Left kidney (tissue), 8 donors: Measurements from ENCODE around the gene ZBTB3. TPM values are rescaled to one million over a fixed set of nuclear protein-coding genes. Genes with fewer than 3 reads are reported as not detected.
"Not testable (repeated sequence)": the region's sequence is repeated elsewhere in the genome, so short reads cannot be mapped to it uniquely, and the experiment has no call there.

Source experiments
- DNase-seq: peaks from one replicate; pipeline ENCODE4 v3.0.0-alpha.2; 2013
- long read RNA-seq, 8 donors: transcript quantifications; one replicate each; lab custom pipeline, GENCODE V29; 2026
- polyA plus RNA-seq: library from polyadenylated mRNA; unstranded; fragments of 120-200 nt; gene quantifications from one replicate; pipeline ENCODE4 v1.2.1, GENCODE V29; 2013; ENCODE audit not compliant: insufficient read length

The ZBTB3 gene
- 8.1 TPM for polyA plus RNA-seq
- long read RNA-seq, donor 1, transcript ZBTB3-201 (2 exons, 2,978 nt), result major isoform, 5 of 5 reads
- long read RNA-seq, donor 1, partial matches to known transcripts, result 0 of 5 reads
- long read RNA-seq, donor 1, other reads (novel, unspliced or antisense), result 0 of 5 reads
- long read RNA-seq, donor 2, transcript ZBTB3-201 (2 exons, 2,978 nt), result major isoform, 5 of 5 reads
- long read RNA-seq, donor 2, partial matches to known transcripts, result 0 of 5 reads
- long read RNA-seq, donor 2, other reads (novel, unspliced or antisense), result 0 of 5 reads
- long read RNA-seq, donor 3, partial matches to known transcripts, result 0 of 3 reads
- long read RNA-seq, donor 3, other reads (novel, unspliced or antisense), result 0 of 3 reads
- long read RNA-seq, donor 4, result 0 reads
- long read RNA-seq, donor 5, partial matches to known transcripts, result 0 of 3 reads
- long read RNA-seq, donor 5, other reads (novel, unspliced or antisense), result 0 of 3 reads
- long read RNA-seq, donor 6, partial matches to known transcripts, result 0 of 2 reads
- long read RNA-seq, donor 6, other reads (novel, unspliced or antisense), result 0 of 2 reads
- long read RNA-seq, donor 7, partial matches to known transcripts, result 370 of 373 reads
- long read RNA-seq, donor 7, other reads (novel, unspliced or antisense), result 0 of 373 reads
- long read RNA-seq, donor 8, result 0 reads

DNA sequence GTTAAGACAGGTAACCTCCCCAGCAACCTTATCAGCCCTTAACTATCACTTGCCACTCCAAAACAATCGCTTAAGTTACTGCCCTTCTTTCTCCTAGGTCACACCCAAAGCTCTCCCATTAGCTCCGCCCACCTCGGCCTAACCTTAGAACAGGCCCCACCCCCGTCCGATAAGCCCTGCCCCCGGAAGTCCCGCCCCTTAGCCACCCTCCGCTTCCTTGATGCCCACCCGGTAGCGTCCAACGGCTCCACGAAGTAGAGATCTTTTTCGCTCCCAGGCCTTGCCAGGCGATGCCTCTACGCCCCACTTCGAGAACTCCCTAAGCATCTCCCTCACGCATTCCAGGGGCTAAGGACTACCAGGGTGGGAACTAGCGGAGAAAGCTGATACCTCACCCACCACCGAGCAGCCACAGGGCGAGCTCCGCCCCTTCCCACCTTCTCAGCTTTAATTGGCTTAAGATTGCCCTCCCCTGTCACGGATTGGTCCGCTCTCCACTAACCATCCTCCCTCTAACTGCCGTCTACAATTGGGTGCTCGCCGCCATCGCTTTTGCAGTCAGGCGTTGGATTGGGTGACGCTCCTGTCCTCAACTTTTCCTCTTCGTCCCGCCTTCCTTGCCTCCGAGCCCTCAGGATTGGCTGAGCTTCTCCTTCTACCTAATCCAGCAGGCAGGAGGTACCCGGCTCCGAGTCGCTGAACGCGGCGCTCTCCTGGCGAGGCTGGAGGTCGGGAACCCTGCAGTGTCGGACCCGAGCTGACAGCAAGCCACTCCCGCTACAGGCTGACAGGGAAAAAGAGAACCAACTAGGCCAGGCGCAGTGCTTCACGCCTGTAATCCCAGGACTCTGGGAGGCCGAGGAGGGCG lies at the start of gene ZBTB3:
Gene ZBTB3, minus strand, starts transcription at position 425 of the 868 bp plus-strand sequence. CDS start 496 bp downstream, outside the sequence.
- DNase-seq, result peak; percentile 98

GRCh38 chr11:62801071-62801470 lies 47.1 kb upstream of the ZBTB3 start:
- DNase-seq, result no peak

GRCh38 chr11:62799486-62799885 lies 45.5 kb upstream of the ZBTB3 start:
- no peak for DNase-seq

DNA sequence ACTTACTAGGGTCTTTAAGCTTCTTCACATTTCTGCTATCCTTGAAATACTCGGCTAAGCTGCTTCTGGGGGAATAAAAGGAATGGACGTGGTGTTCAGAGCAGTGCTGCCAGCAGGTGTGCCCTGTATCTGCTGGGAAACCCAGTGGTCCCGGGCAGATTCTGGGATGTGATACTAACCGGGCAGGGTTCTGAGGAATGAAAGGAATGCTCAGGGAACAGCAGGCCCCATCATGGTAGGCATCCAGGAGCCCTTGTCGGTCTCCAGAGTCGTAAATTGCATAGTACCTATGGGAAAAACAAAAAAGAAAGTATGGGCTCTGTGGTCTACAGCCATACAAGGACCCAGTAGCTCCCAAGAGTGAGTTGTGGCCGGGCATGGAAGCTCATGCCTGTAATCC lies 42.3 kb upstream of the ZBTB3 start:
- no peak for DNase-seq

DNA sequence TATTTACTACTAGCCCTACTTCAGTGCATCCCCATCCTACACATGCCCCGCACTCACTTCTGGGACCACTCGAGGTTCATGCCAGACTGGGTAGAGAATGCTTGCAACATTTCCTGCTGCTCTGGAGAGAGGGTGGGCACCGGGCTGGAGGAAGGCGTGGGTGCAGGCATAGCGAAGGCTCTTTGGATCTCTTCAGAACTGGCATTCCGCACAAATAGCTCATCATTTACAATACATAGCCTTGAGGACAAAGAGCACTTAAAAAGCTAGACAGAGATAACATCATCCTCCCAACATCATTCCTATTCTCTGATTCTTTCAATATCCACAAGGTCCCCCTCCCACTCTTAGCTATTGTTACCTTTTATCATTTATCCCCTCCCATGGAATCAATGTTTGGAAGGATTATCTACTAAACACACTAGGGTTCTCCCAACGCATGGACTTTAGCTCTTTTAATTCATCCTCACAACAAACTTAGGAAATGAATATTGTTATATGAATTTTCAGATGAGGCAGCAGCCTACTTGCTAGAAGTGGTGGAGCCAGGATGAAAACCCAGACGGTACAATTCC lies 40.3 kb upstream of the ZBTB3 start:
- no peak for DNase-seq

- no peak for DNase-seq
Observed at GRCh38 chr11:62792202-62792575, 38.2 kb upstream of the ZBTB3 start.

DNA sequence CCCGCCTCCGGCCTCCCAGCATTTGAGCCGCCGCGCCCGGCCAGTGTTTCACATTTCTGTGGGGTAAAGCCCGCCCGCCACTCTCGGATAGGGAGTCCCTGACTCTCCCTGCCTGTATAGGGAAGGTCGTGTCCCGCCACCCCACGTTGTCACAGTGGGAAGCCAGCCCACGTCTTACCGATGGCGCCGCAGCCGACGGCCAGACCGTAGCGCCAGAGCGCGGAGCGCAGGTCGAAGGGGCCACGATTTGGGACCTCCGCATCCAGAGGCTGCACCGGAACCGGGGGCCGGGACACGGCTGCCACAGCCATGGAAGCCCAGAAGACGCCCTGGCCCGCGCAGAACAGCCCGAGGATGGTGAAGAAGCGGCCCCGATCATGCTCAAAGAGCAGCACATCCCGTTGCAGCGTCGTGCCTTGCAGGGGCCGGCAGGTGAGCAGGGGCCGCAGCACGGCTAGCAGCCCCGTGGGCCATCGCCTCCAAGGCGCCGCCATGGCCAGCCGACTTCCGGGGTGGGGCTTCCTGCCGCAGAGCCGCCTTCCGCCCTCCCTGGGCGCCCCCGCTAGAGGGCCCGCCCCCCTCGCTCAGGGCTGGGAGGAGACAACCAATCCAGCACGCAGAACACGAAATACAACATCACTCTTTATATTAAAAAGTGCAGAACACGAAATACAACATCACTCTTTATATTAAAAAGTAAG lies 37.7 kb upstream of the ZBTB3 start, which contains the start of gene TMEM223:
Gene TMEM223, minus strand, starts transcription at position 506 of the 701 bp plus-strand sequence. Its CDS starts 12 bp downstream, at position 494.
- DNase-seq, result peak; percentile 84

GRCh38 chr11:62789576-62789975 lies 35.6 kb upstream of the ZBTB3 start:
- DNase-seq, result no peak

- DNase-seq, result no peak
Observed at GRCh38 chr11:62788991-62789390, 35.0 kb upstream of the ZBTB3 start.

DNA sequence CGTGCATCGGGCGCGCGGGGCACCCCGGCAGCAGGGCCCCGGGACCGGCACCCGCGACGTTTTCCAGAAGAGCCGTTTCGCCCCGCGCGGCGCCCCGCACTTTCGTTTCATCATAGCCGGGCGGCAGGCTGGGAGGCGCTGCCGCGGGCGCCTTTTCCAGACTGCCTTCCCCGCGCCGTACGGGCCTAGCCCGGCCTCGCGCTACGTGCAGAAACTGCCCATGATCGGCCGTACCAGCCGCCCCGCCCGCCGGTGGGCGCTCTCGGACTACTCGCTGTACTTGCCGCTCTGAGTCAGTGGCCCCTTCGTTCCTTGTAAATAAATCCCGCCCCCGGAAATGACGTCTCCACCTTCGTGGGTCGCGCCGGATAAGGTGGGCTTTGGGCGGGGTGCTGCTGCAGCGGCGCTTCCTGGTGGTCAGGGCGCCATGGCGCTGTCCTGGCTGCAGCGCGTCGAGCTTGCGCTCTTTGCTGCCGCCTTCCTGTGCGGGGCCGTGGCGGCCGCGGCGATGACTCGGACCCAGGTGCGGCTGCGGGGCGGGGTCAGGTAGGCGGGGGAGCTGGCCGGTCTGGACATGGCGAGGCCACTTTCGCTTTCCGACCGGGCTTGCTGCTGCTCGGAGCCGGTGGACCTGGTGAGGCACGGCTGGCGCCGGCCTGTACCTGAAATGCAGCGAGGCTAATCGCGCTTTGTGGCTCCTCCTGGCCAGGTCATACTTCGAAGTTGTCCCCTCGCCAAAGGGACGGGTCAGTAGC lies 33.2 kb upstream of the ZBTB3 start, which contains the start of gene TMEM179B:
Gene TMEM179B, plus strand, starts transcription at position 398 of the 755 bp plus-strand sequence. Its CDS starts 30 bp downstream, at position 428.
- DNase-seq, result peak; percentile 99

GRCh38 chr11:62786318-62787004 lies 32.5 kb upstream of the ZBTB3 start:
- peak; percentile 89 for DNase-seq

- DNase-seq, result no peak
Observed at GRCh38 chr11:62782753-62783152, 28.8 kb upstream of the ZBTB3 start.

GRCh38 chr11:62778441-62778840 lies 24.5 kb upstream of the ZBTB3 start:
- DNase-seq, result no peak

DNA sequence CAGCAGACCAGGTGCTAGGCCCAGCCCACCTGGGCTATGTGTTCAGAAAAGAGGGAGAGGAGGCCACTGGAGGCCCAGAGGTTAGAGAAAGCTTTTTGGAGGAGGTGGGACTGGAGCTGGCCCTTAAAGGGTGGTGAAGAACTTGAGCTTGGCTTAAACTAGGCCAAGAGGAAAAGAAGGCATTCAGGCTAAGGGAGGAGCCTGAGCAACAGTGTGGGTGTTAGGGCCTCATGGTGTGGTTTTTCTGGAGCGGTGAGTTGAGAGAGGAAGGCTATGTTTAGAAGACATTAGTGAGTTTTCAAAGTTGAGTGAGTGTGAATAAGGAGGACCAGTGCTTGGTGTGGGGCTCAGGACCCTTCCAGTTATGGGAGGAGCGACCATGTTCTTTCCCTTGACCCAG lies 23.4 kb upstream of the ZBTB3 start:
- no peak for DNase-seq

GRCh38 chr11:62775646-62776045 lies 21.7 kb upstream of the ZBTB3 start:
- DNase-seq, result no peak

GRCh38 chr11:62774407-62774806 lies 20.4 kb upstream of the ZBTB3 start:
- no peak for DNase-seq

DNA sequence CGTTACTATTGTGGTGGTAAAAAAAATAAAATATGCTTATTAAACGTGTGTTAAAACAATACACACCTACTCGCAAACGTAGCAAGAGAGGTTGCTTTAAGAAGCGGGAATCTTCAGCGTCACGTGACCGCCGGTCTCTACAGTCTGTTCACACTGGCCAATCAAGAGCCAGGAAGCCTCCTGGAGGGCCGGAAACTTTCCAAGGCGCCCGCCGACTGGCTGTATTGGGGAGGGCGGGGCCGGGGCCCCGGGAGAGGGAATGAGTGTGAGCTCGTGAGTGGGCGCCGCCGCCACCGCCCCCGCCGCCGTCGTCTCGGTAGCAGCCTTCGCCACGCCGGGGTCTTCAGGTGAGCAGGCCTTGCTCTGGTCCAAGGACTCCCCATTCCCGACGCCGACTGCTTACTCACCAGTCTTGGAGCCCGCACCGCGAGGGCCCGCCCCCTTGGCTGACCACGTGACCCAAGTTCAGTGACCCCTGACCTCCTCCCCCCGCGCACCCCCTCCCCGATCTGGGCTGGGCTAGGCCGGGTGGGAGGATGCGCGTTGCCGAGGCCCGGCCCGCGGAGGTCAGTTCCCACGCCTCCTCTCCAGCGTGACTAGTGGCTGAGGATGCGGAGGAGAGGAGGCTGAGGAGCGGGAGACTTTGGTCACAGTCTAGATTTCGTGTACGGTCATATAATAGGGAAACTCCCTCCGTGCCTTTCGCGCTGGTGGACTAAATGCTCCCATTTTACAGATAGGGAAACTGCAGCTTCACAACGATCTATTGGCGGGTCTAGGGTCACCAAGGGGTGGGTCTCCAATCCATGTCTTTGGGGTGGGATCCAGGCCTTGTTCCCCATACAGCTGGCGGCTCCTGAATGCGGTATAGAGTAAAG lies 17.4 kb upstream of the ZBTB3 start, which contains the start of gene TAF6L:
Gene TAF6L, plus strand, starts transcription at position 253 of the 878 bp plus-strand sequence. CDS start 4,388 bp downstream, outside the sequence.
- peak; percentile 98 for DNase-seq

DNA sequence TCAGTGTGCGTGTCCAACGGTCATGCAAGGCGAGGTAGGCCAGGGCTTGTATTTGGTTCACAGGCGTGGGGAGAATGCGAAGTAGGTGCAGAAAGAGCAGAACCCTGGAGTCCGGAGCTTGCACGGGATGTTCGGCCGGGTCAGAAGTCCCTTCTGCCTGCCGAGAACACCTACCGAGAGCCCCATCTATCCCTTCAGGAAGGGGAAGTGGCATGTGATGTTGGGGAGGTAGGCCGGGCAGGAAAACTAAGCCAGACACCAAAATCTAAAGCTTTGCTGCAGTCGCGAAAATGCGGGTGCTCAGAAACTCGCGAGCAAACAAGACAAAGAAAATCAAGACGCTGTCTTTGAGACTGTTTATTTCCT lies 16.8 kb upstream of the ZBTB3 start:
- DNase-seq, result no peak

GRCh38 chr11:62760867-62761227 lies 6.9 kb upstream of the ZBTB3 start:
- not testable (repeated sequence) for DNase-seq
